NOMO-1 treated with DMSO at 0.1 percent for 48 hours (cell line): Measurements from ENCODE around the gene ZCCHC2.

Experiments
- DNase-seq: peaks from one replicate; lab custom pipeline; 2025; ENCODE audit not compliant: unreplicated experiment; lab: John Stamatoyannopoulos, UW

ZCCHC2 gene

GRCh38 chr18:62605685-62606084 is 82.9 kb downstream of the ZCCHC2 start:
- no peak for DNase-seq

DNA sequence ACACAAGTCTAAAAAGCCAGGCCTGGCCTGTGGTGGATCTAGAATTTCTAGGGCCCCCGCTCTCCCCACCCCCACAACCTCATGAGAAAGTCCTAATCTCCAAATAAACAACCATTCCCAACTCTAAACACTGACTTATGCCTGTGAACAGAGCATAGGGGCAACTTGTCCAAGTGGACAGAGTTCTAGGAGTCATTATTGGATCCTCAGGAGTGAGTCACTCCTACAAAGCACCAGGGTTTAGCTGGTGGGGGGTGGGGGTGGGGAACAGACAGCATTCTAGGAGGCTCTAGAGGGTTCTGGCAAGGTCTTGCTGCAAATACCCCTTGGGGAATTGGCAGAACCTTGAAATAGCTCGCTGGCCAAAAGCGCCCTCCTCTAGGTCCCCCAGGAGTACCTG is 83.3 kb downstream of the ZCCHC2 start:
- DNase-seq, result no peak

GRCh38 chr18:62607302-62607701 is 84.5 kb downstream of the ZCCHC2 start:
- DNase-seq, result no peak

GRCh38 chr18:62607708-62608428 is 85.0 kb downstream of the ZCCHC2 start:
- DNase-seq, result no peak

GRCh38 chr18:62609764-62610163 is 86.9 kb downstream of the ZCCHC2 start:
- DNase-seq, result no peak

- no peak for DNase-seq
Measured at GRCh38 chr18:62610351-62610700, 87.5 kb downstream of the ZCCHC2 start.

DNA sequence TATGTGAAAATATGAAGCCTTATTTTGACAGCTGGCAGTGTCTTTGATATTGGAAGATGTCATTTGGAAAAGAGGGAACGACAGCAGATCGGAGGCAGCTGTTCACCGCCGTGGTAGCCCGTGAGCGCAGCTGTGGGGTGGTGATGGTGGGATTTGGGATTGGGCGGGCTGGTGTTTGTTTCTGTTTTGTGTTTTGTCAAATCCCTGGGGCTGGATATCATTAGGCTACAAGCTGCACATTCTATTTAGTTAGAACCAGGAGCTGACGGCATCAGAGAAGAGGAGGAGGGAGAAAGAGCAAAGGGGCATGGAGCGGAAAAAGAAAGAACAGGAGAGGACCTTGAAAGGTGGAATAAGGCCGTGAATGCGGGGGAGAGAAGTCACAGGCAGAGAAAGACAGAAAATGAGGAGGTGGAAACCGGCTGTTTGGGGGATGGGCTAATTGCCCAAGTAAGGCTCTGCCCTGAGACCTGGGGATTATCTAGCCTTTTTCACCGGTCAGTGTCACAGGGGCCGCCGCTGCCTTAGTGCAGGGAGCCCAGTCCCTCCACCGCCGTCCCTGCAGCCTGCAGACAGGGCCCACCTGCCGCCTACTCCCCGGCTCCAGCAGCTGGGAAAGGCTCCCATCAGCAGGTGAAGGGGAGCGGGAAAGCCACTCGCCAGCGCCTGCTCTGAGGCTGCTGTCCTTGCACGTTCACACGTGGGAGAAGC is 88.0 kb downstream of the ZCCHC2 start:
- DNase-seq, result no peak

DNA sequence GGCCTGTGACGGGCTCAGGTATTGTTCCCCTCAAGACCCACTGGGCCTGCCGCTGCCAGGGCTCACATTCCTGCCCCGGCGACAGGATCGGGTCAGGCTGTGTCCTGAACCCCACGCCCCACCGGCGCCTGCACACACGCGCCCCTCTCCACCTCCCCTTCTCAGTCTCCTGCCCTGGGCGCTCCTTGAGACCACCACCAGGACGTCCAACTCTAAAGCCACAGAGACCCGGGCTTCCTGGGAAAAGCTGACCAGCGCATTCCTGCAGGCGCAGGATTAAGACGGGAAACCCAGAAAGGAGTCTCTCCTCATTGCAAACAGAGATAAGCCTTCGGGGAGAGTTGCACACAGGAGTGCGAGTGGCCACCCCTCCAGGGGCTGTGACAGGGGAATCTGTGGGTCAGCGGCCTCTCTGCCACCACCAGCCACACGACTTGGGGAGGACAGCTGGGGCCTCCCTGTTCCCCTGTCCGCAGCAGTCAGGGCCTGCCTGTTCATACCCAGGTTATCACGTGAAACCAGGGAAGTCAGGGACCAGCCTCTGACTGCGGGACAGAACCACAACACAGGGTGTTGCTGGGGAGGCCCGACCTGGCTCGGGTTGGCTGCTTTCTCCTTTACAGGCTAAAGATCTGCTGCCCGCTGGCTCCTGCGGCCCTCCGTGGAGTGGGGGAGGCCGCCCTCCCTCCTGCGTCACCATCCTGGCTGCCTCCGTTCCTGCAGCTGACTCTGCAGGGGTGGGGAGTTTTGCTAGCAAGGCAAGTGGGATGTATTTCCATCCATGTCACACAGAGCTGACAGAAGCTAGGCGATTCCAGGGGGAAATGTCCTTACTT is 88.8 kb downstream of the ZCCHC2 start:
- DNase-seq, result no peak

- no peak for DNase-seq
Measured at GRCh38 chr18:62612289-62612645, 89.4 kb downstream of the ZCCHC2 start.

- DNase-seq, result no peak
Measured at GRCh38 chr18:62612776-62613175, 90.0 kb downstream of the ZCCHC2 start.

DNA sequence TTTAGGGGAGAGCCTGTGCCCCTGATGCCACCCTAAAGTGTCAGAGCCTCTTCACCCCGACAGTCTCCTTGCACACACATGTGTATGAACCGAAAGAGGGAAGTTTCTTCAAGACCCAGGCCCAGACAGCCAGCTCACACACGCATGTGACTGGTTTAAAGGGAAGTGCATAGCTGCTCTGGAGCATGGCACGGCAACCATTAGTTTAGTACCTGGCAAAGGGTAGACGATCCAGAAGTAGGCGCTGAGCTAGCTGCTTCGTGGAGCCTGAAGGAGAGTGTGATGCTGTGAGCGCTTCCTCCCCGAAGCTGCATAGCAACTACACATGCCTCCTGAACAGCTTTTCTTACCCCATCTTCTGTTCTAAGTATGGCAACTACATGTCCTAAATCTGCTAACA is 91.7 kb downstream of the ZCCHC2 start:
- peak; percentile 11 for DNase-seq

DNA sequence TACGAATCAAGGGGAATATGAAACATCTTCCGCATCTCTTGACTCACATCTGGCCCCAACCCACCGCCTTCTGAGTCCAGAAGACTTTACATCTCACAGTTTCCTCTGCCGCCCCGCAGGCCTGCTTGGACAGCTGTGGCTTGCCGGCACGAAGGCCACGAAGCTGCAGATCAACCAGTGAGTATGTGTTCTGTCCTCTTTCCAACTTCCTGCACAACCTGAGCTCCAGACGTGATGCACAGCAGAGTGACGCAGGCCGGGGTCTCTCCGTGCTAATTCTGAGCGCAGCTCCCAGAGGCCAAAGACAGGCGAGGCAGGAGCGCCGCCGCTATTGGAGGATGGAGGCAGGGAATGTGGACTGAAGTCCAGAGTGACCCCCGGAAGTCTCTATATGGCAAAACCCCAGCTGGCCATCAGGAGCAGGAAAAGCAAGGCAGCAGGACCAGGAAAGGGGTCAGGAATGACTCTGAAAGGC is 93.5 kb downstream of the ZCCHC2 start:
- DNase-seq, result no peak

DNA sequence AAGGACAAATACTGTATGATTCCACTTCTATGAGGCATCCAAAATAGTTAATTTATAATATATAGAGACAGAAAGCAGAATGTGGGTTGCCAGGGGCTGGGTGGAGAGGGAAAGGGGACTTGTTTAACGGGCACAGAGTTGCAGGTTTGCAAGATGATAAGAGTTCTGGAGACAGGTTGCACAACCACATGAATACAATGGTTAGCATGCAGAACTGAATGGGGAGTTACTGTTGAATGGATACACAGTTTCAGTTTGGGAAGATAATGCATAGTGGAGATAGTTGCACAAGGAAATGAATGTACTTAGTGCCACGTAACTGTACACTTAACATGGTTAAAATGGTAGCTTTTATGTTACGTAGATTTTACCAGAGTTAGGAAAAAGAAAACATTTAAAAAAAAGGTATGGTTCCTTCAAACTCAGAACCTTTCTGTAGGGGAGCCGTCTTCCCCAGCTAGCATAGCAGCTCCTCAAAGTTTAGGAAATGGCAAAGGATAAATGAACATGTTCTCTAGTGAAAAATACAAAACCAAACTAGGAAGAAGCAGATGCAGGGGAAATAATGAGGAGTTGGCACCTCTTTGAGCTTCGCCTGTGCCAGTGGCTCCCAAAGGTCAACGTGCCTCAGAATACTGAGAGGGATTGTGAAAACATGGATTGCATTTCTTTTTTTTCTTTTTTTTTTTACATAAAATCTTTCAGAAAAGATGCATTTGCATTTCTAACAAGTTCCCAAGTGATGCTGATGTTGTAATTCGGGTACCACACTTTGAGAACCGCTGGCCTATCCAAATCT is 95.2 kb downstream of the ZCCHC2 start:
- no peak for DNase-seq

GRCh38 chr18:62618735-62619134 is 95.9 kb downstream of the ZCCHC2 start:
- DNase-seq, result no peak

DNA sequence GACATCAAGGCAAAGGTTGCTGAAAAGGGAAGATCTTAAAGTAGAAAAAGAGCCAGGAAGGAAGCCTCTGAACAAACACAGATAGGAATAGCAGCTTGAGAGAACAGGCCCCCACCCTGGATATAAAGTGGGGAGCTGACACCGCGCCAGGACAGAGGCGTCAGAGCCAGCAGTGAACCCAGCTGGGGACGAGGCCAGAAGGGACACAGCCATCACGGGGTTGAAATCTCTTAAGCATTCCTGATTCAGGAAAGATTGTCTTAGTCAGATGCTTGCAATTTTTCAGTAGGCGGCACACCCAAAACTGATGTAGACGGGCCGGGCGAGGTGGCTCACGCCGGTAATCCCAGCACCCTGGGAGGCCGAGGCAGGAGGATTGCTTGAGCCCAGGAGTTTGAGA is 98.7 kb downstream of the ZCCHC2 start:
- DNase-seq, result no peak

- no peak for DNase-seq
Measured at GRCh38 chr18:62625019-62625418, 102.2 kb downstream of the ZCCHC2 start.
